HG03520 (cell line): ENCODE results near the gene PAK1.
"Not testable (repeated sequence)": the region's sequence is repeated elsewhere in the genome, so short reads cannot be mapped to it uniquely, and the experiment has no call there.

ENCODE experiments used
- ATAC-seq: cut with Tn5 transposase; IDR thresholded peaks from one replicate; pipeline ENCODE4 v1.9.1; 2021; ENCODE audit warnings: mild to moderate bottlenecking, moderate library complexity; ENCODE audit not compliant: unreplicated experiment

Gene PAK1

GRCh38 chr11:77407613-77408012 is 66.3 kb downstream of the PAK1 start:
- ATAC-seq = no peak

GRCh38 chr11:77406396-77406795 is 67.5 kb downstream of the PAK1 start:
- no peak for ATAC-seq

- no peak for ATAC-seq
Observed at GRCh38 chr11:77403211-77403610, 70.7 kb downstream of the PAK1 start.

GRCh38 chr11:77402218-77402556 is 71.7 kb downstream of the PAK1 start:
- no peak for ATAC-seq

GRCh38 chr11:77401486-77402217 is 72.2 kb downstream of the PAK1 start:
- no peak for ATAC-seq

GRCh38 chr11:77400775-77401449 is 73.0 kb downstream of the PAK1 start:
- no peak for ATAC-seq

GRCh38 chr11:77400271-77400670 is 73.6 kb downstream of the PAK1 start:
- no peak for ATAC-seq

GRCh38 chr11:77397631-77398030 is 76.3 kb downstream of the PAK1 start:
- ATAC-seq = no peak

- ATAC-seq = no peak
Observed at GRCh38 chr11:77396911-77397310, 77.0 kb downstream of the PAK1 start.

- ATAC-seq = no peak
Observed at GRCh38 chr11:77396305-77396704, 77.6 kb downstream of the PAK1 start.

- ATAC-seq = no peak
Observed at GRCh38 chr11:77395460-77396173, 78.3 kb downstream of the PAK1 start.

GRCh38 chr11:77392842-77393241 is 81.1 kb downstream of the PAK1 start:
- no peak for ATAC-seq

GRCh38 chr11:77387701-77388100 is 86.2 kb downstream of the PAK1 start:
- ATAC-seq = no peak

GRCh38 chr11:77386178-77386577 is 87.7 kb downstream of the PAK1 start:
- ATAC-seq = no peak

GRCh38 chr11:77385255-77385771 is 88.6 kb downstream of the PAK1 start:
- not testable (repeated sequence) for ATAC-seq

- no peak for ATAC-seq
Observed at GRCh38 chr11:77384571-77384970, 89.3 kb downstream of the PAK1 start.

- not testable (repeated sequence) for ATAC-seq
Observed at GRCh38 chr11:77383349-77383748, 90.5 kb downstream of the PAK1 start.

GRCh38 chr11:77381729-77382665 is 91.9 kb downstream of the PAK1 start:
- no peak for ATAC-seq

- ATAC-seq = no peak
Observed at GRCh38 chr11:77379934-77380333, 94.0 kb downstream of the PAK1 start.

- ATAC-seq = no peak
Observed at GRCh38 chr11:77379253-77379652, 94.6 kb downstream of the PAK1 start.

- no peak for ATAC-seq
Observed at GRCh38 chr11:77377734-77378133, 96.2 kb downstream of the PAK1 start.
